Mucosa of gallbladder (tissue), 1 donor: ENCODE measurements around the gene SLIT1. TPM values are rescaled to one million over a fixed set of nuclear protein-coding genes. Genes with fewer than 3 reads are reported as not detected.
"Not testable (repeated sequence)": the region's sequence is repeated elsewhere in the genome, so short reads cannot be mapped to it uniquely, and the experiment has no call there.

Experiments
- DNase-seq: peaks from one replicate; pipeline ENCODE4 v3.0.0-alpha.2; 2020; ENCODE audit warnings: low spot score
- total RNA-seq: library from RNA; stranded (reverse); gene quantifications from one replicate; pipeline ENCODE4 v1.2.1, GENCODE V29; 2021
- donor health status: DM: no; HTN: no; CAD: no.

Gene SLIT1
- total RNA-seq, 1 donor from 2014 or later: 0.40 TPM

DNA sequence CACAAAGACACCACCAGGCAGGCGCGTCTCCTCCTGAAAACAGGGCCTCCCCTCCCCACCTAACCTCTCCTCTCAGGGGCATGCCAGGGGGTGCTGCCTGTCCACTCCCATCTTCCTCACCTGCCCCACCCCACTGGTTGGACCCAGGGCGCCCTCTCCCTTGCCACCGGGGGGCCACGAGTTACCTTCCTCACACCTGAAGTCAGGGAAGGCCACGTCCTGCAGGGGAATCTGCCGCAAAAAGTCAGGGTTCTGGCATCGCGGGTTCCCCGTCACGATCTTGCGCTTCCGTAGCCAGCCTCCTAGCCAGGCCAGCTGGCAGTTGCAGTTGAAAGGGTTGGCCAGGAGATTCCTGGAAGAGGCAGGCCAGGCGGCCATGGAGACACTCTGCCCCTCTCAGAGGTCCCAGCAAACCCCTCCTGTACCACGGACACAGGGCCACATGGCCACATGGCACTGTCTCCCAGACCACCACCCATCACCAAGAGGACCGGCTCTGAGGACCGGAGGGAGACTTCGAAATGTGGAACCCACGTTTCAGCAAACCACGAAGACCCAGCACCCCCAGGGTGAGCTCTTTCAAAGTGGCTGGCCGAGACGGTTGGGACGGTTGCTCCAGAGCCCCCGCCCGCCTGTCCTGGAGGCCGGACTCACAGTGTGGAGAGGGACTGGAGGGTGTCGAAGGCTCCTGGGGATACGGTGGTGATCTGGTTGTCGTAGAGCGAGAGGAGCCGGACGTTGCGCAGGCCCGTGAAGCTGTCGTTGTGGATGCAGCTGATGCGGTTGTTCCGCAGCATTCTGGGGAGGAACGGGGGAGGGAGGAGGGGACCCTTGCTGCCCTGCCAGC is 142.8 kb downstream of the SLIT1 start:
- DNase-seq: no peak

DNA sequence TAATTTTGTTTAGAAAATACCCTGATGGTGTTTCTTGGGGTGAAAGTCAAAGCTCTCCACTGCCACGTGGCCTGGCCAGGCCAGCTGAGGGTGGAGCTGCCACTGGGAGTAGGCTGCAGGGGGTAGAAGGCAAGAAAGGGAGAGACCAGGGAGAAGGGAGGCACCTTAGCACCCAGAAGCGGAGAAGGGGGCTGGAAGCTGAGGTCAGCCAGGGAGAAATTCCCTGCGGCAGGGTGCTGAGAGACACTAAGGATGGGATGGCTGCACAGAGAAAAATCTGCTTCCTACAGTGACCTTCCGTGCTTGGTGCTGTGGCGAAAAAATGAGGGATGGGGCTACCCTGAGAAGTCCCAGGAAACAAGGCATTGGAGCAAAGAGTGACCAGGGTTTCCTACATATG is 143.7 kb downstream of the SLIT1 start:
- DNase-seq: no peak

DNA sequence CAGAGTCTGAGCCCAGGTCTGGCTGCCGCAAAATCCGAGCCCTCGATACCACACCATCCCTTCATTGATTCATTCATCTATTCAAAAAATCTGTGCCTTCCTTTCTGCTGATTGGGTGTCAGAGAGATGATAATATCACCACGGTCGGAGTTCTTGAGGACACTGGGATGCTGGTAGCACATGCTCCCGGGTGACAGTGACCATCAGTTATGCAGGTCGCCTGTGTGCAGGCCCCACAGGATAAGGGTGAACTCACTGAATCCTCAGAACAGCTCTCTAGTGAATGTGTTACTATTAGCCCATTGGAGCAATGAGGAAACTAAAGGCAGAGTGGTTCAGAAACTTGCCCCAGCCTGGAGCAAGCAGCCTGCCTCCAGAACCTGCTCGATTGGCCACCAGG is 145.1 kb downstream of the SLIT1 start:
- DNase-seq: no peak

DNA sequence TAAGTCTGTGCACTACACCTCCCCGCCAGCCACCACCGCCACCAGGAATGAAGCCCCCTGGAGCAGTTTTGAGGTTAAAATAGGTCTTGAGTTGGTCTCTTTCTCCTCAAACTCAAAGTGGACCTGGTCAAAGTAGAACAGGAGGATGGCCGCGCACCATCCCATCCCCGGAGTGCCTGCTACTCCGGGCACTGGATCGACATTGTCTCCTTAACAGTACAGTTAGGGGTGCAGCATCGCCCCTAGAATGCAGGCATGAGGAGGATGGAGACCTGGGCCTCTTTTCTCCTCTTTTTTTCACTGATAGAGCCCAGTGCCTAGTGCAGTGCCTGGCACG is 145.5 kb downstream of the SLIT1 start:
- no peak for DNase-seq

DNA sequence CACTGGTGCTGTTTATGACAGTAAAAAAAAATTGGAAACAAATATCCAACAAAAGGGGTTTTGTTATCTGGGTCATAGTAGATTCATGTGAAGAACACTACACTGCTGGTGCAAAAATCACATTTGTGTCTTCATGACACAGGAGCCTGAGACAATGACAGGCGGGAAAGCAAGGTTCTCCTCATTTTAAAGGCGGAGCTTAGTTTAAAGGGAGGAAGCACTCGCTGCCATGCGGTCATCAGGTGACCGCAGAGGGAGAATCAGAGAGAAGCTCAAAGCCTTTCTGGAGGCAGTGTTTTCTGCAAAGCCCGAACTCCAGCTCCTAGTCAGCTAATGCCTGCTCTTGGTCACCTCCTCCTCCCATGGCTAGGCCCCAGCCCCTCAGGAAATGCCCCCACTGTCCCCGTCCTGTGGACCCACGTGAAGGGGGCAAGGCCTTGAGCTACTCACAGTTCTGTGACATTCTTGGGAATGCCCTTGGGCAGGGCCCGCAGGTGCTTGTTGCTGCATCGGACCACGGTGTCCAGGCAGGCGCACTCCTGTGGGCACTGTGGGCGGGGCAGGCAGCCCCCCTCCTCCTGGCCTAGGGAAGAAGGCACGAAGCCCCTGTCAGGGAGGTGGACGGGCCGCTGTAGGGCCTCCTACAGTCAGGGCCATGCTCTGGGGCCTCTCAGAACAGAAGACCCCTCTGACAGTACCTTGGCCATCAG is 146.1 kb downstream of the SLIT1 start:
- no peak for DNase-seq

DNA sequence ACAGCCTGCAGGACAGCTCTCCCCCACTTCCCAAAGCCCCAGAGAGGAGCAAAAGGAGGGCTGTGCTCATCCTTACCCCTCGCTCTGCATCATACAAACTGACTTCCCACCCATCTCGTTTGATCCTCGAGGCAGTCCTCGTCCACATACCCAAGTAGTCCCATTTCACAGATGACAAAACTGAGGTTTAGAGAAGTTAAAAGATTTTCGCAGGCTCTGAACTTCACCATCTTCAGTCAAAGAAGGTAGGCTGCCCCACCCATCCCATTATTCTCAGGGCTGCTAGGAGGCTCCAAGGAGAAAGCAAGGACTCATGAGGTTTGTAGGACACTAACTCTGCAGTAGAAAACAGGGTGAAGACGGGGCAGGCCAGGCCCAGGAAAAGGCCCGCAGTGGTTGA is 147.1 kb downstream of the SLIT1 start:
- DNase-seq: no peak

DNA sequence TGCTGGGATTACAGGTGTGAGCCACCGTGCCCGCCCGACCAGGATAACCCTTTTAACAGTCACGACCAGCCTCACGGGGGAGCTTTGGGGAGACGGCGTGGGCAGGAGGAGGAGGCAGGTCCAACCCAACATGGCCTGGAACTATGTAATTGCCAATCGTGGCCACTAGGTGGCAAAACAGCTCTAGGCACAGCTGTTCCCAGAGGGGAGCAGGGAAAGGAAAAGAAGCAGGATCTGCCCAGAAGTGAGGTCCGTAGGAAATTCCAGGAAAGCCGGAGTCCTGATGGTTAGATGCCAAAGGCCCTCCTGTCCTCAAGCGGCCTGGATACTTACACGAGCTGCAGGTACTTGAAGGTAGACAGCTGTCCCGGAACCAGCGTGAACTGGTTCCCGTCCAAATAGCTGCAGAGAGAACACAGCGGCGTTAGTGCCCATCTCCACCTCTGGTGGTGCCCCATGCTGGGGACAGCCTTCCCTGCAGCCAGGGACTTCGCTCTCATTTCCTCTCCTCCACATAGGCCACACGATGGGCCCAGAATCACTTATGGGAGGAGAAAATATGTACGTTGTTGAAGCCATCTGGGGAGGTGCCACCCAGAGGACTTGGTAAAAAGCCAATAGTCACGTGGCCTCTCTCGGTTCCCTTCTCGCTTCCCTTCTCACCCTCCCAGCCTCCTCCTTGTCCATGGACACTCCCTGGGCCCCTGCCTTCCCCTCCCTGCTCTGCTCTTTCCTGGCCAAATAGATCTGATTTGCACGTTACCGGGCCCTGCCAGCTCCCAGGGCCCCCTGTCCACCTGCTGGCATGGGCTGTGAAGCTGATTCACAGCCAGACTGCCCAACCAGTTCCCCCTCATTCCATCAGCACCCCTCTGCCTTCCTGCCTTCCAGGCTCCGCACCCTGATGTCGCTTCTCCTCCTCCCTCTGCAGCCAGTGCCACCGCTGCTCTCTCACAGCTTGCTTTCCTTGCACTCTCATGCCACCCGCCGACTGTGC is 148.1 kb downstream of the SLIT1 start:
- peak; percentile 85 for DNase-seq

DNA sequence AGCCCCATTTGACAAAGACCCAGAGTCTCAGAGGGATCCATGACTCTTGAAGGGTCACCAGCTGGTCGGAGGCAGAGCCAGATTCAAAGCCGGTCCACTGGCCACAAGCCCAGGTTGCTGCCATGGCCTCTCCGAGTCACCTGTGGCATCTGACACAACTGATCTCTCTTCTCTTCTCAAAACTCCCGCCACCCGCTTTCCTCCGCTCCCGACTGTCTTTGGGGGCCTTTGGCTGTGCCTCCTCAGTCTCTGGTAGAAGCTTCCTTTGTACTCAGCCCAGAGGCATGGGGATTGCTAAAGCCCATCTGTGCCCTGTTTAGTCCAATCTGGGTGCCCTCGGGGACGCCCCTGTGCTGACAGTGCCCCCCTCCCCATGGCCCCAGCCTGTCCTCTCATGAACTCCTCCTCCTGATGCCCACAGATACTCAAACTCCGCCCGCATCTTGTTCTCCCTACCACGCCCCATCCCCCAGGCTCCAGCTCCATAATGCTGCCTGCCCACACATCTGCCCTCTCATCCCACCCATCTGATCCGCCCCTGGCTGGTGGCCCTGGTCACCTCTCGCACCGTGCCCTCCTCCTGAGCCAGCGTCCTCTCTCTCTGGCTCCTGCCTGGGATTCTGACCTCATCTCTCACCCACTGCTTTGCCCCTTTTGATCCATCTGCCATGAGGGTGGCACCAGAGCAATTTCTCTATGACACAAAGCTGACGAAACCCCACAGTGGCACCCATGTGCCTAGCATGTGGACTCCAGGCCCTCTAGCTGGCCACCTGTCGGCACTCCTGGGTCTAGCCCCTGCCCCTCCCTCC is 150.6 kb downstream of the SLIT1 start:
- no peak for DNase-seq

DNA sequence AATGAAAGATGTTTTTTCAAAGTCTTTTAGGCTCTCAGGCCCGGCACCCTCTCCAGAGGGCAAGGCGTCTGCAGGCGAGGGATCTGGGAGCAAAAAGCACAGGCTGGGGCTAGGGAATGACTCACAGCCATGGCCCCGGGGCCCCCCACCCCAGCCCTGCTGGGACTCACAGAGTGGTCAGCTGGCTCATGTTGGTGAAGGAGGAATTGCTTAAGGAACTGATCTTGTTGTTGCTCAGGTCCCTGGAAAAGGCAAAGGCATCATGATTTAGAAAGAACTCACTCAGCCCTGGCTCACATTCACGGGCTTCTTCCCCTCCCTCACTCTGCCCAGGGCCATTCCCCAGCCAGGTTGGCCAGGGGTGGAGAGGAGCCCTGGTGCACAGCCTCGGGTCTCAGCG is 151.5 kb downstream of the SLIT1 start:
- no peak for DNase-seq

DNA sequence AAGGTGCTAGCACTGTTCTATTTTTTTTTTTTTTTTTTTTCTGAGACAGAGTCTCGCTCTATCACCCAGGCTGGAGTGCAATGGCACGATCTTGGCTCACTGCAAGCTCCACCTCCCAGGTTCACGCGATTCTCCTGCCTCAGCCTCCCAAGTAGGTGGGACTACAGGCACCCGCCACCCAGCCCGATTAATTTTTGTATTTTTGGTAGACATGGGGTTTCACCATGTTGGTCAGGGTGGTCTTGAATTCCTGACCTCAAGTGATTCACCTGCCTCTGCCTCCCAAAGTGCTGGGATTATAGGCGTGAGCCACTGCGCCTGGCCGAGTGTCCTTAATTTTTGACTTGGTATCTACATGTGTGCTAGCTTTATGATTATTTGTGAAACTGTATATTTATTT is 151.9 kb downstream of the SLIT1 start:
- DNase-seq: not testable (repeated sequence)

DNA sequence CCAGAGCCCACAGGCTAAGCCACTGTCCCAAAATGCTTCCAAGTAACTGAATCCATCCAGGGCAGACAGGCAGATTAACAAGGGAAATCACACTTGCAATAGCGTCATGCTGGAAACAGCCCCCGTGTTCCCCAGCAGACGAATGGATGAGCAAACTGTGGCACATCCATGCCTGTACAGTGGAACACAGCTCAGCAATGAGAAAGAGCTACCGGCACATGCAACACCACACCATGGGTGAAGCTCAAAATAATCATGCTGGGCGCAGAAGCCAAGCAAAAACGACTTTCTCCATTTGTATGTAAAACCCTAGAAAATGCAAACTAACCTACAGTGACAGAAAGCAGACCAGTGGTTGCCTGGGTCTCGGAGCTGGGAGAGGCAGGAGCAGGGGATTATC is 153.1 kb downstream of the SLIT1 start:
- no peak for DNase-seq

DNA sequence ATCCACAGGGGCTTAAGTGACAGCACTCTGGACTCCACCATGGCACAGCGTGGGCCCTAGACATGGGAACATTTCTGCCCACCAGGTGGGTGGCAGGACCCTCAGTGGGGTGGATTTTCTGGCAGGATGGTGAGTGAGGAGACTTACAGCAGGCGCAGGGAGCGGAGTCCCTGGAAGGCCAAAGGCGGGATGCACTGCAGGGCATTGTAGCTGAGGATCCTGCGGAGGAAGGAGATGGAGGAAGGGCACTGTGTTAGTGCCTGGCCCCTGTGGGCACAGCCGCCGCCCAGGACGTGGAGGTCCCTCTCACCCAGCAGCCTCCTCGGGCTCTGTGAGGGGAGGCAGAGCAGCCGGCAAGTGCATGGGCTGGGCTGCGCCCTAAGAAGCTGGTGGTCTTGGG is 154.3 kb downstream of the SLIT1 start:
- DNase-seq: no peak

DNA sequence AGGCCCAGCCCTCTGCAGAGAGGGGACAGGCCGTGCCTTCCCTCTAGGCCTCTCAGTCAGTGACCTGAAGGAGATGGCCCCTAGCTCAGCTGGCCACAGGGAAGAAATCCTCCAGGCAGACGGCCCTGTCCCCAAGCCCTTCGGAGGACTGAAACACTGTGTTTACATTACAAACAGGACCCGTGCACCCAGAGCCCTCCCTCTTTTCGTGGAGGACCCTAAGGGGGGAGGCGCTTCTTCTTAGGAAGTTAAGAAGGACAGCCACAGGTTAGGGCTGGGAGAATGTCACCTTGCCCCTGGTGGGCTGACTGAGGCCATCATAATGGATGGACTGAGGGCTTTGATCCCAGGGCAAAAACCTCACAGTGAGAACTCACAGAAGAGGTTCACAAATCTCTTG is 154.9 kb downstream of the SLIT1 start:
- DNase-seq: no peak

DNA sequence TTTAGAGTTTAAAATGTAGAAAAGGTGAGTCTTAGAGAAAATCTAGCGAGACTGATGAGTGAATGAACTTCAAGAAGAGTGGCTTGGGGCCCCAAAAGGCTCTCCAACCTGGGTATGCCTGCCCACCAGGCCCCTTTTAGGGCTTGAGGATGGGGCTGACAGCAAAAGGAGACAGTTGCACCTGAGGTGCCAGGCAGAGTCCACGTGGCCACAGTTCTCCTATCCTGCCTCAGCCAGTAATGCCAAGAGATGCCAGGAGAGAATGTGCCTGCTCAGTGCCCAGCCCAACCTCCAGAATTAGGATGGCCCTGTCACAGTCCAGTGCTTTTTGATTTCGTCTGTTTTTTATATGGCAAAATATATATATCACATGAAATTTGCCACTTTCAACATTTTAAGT is 156.5 kb downstream of the SLIT1 start:
- DNase-seq: no peak

DNA sequence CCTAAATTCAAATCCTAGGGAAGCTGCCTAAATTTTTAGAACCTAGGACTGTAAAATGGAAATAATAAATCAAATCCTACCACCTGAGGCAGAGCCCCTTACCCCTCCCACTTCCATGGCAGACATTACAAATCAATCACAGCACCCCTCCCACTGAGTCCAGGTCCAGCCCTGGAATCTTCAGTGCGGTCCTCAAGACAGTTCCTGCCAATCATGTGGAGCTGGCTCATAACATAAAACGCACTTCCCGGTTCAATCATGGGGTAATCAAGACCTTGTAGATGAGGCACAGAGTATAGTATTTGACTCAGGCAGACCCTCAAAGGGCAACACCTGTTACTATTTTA is 157.0 kb downstream of the SLIT1 start:
- no peak for DNase-seq

DNA sequence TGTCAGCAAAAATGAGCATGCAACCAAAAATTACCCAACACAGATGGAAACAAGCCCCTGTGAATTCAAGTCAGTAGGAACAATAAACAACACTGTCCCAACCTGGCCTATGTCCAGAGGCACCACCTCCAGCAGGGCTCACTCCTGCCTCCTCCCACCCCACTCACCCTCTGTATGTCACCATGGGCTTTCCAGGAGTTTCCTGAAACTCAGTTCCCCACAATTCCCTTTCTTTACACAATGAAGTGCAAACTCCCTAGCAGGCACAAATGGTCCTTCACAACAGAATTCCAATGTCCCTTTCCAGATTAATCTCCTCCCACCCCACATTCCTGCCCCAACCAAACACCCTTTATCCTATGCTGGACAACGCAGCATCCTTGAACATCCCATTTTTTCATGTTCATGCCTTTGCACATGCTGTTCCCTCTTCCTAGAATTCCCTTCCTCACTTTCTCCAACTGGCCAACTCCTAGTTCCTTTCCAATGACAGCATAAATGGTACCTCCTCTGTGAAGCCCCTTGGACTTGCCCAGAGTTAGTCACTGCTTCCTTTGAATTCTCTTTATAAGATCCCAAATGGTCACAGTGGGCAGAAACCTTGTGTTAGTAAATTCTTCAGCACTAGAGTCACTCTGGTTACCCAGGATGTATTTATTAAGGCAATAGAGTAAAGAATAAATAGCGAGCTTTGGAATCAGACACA is 157.5 kb downstream of the SLIT1 start:
- DNase-seq: no peak

DNA sequence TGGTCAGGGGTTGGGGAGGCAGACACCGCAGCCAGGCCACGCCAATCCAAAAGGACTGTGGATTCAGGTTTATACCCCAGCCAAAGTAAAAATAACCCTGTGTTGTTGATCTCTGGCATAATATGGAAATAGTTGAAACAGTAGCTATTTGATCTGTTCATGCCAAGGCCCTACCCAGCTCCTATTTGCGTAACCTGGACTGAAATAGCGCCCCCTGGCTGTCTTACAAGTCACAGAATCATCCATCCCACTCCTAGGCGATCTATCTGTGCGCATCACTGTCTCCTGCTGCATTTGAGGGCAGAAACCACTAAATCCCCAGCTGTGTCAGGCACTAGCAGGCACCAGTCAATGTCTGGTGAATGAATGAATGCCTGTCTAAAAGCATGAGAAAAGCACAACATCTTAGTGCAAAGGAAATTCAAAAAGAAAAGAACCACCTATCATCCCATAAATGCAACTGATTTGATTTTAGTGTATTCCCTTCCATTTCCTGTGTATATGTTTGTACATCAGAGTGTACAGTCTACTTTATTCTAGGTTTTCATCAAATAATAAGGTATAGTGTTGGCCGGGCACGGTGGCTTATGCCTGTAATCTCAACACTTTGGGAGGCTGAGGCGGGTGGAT is 160.0 kb downstream of the SLIT1 start:
- peak; percentile 62 for DNase-seq

DNA sequence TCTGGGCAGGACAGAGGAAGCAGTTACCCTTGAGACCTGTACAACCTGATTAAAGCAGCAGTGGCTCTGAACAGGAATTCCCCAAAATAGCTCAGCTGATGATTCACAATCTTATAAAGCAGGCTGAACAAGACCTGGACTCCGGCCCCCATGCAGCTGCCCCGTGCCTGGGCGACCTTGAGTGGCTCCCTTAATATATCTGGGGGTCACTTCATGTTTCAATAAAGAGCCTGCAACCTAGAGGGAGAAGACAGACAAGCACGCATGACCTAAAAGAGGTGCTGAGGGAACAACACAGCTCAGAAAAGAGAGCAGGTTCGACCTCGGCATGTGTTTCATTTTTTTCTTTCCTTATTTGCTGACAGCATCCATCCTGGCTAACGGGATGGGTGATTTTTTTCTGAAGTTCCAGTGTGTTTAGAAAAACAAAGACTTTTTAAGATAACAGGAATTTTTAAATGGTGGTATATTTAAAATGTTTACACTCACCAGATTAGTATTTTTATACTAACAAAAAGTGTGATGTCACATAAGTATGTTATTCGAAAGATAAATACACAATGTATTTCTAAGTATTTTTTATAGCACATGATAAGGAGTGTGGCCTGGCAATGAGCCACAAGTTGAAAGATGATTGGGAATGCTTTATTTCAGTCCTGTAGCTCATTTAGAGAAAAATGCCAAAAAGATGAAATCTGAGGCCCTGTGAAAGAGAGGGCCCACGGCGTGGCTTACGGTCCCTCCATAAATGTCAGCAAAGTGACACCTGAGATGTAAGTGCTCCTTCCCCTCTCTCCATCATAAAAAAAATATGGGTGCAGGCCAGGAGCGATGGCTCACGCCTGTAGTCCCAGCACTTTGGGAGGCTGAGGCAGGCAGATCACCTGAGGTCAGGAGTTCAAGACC is 161.3 kb downstream of the SLIT1 start:
- DNase-seq: no peak
